DOHH2 (cell line): ENCODE measurements around the gene DMD.

Experiments used
- H3F3A ChIP-seq: fragments of 200-600 bp; sonication (generic), shearing (Covaris generic); 2 replicates; pipeline ENCODE4 v1.6.0; 2016; ENCODE audit warnings: antibody characterized with exemption, mild to moderate bottlenecking; ENCODE audit not compliant: control insufficient read depth, insufficient read depth
- H3K27ac ChIP-seq: fragments of 200-600 bp; sonication (generic); 2 replicates; pipeline ENCODE4 v1.5.1; 2014; ENCODE audit warnings: low read depth, mild to moderate bottlenecking, low read length, moderate library complexity
- H3K27me3 ChIP-seq: fragments of 200-600 bp; sonication (generic); 2 replicates; pipeline ENCODE4 v1.6.1; 2014; ENCODE audit warnings: mild to moderate bottlenecking, low read length, mixed read lengths; ENCODE audit not compliant: control insufficient read depth
- H3K36me3 ChIP-seq: fragments of 200-600 bp; sonication (generic); 2 replicates; pipeline ENCODE4 v1.6.1; 2014; ENCODE audit warnings: mild to moderate bottlenecking, low read length, moderate library complexity, mixed read lengths; ENCODE audit not compliant: control insufficient read depth
- H3K4me1 ChIP-seq: fragments of 200-600 bp; sonication (generic); 2 replicates; pipeline ENCODE4 v1.6.1; 2014; ENCODE audit warnings: mild to moderate bottlenecking, low read length, mixed read lengths; ENCODE audit not compliant: control insufficient read depth
- H3K4me2 ChIP-seq: fragments of 200-600 bp; sonication (generic); 2 replicates; pipeline ENCODE4 v1.6.0; 2014; ENCODE audit warnings: mild to moderate bottlenecking, low read length, moderate library complexity
- H3K4me3 ChIP-seq: fragments of 200-600 bp; sonication (generic); 2 replicates; pipeline ENCODE4 v1.5.1; 2014; ENCODE audit warnings: mild to moderate bottlenecking, low read length, mixed read lengths
- H3K79me2 ChIP-seq: fragments of 200-600 bp; sonication (generic); 2 replicates; pipeline ENCODE4 v1.6.1; 2014; ENCODE audit warnings: mild to moderate bottlenecking, low read length, mixed read lengths; ENCODE audit not compliant: control insufficient read depth
- H3K9me2 ChIP-seq: fragments of 200-600 bp; sonication (generic); replicated peaks from 2 replicates; pipeline ENCODE4 v1.6.1; 2014; ENCODE audit warnings: mild to moderate bottlenecking, low read length, mixed read lengths; ENCODE audit not compliant: control insufficient read depth
- H3K9me3 ChIP-seq: fragments of 200-600 bp; sonication (generic); 2 replicates; pipeline ENCODE4 v1.6.1; 2014; ENCODE audit warnings: antibody characterized with exemption, low read length, mixed read lengths; ENCODE audit not compliant: control insufficient read depth, insufficient read depth
- H4K20me1 ChIP-seq: fragments of 200-600 bp; sonication (generic); 2 replicates; pipeline ENCODE4 v1.6.0; 2014; ENCODE audit warnings: low read depth, mild to moderate bottlenecking, antibody characterized with exemption, low read length, moderate library complexity; ENCODE audit not compliant: control insufficient read depth, insufficient read depth
- EZH2phosphoT487 ChIP-seq: fragments of 200-600 bp; sonication (generic); IDR thresholded peaks from 2 replicates; pipeline ENCODE4 v1.6.1; 2017; ENCODE audit warnings: borderline replicate concordance, mild to moderate bottlenecking, antibody characterized with exemption, low read length, moderate library complexity, mixed read lengths
- TF ChIP-seq, protein P1 (sequence below): fragments of 200-600 bp; sonication (generic); IDR thresholded peaks from one replicate; pipeline ENCODE4 v1.5.1; 2014; ENCODE audit warnings: antibody characterized with exemption, mild to moderate bottlenecking, low read depth, low read length; ENCODE audit not compliant: poor library complexity, severe bottlenecking

Gene DMD

DNA sequence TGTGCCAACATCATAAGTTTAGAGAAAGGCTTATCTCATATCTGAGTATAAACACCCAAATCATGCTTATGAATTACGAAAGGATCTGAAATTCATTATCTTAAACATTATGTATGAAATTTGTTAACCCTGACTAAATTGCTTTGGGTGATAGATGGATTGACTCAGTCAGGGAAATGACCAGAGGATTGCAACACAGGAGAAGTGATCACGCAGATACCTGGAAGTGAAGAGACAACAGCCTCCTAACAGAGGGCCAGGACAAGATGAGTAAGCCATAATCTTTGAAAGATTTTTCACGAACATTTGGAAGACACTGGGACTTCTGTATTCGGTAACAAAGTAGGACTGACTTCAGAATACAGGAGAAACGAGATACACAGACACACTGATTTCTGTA, 363.4 kb downstream of the DMD start:
- Histone ChIP-seq H3K79me2 (no peaks in the 10 kb centered on the region), H3K27ac (no peak overlapping the region), H3K9me2 (no peaks in the 10 kb centered on the region), H3F3A (no peaks in the 10 kb centered on the region), H3K36me3 (no peaks in the 10 kb centered on the region), H3K27me3 (no peaks in the 10 kb centered on the region), H3K4me2 (no peak overlapping the region), H3K9me3 (no peaks in the 10 kb centered on the region), H3K4me3 (no peak overlapping the region), H3K4me1 (no peaks in the 10 kb centered on the region), H4K20me1 (no peaks in the 10 kb centered on the region)
- TF ChIP-seq EZH2phosphoT487 = no peak
- TF ChIP-seq, protein P1, sequence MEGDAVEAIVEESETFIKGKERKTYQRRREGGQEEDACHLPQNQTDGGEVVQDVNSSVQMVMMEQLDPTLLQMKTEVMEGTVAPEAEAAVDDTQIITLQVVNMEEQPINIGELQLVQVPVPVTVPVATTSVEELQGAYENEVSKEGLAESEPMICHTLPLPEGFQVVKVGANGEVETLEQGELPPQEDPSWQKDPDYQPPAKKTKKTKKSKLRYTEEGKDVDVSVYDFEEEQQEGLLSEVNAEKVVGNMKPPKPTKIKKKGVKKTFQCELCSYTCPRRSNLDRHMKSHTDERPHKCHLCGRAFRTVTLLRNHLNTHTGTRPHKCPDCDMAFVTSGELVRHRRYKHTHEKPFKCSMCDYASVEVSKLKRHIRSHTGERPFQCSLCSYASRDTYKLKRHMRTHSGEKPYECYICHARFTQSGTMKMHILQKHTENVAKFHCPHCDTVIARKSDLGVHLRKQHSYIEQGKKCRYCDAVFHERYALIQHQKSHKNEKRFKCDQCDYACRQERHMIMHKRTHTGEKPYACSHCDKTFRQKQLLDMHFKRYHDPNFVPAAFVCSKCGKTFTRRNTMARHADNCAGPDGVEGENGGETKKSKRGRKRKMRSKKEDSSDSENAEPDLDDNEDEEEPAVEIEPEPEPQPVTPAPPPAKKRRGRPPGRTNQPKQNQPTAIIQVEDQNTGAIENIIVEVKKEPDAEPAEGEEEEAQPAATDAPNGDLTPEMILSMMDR = no peak

DNA sequence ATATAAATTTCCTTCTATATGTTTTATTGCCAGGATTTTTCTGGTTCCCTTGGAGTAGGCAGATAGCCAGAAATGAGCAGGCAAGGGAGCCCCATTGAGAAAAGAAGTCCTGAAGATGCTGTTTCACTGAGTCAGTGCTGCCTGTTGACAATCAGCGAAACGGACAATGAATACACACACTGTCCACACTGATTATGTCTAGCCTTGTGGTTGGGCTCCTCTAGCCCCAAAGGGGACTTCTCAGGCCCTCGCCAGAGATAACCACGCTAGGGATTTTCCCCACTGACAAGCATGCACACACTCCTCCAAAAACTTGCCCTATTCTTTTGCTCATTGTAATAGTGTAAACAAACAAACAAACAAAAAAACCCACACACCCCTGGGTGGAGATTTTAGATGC, 369.3 kb downstream of the DMD start:
- Histone ChIP-seq H4K20me1 (no peaks in the 10 kb centered on the region), H3K79me2 (no peaks in the 10 kb centered on the region), H3K27ac (no peak overlapping the region), H3K9me2 (no peaks in the 10 kb centered on the region), H3K27me3 (no peaks in the 10 kb centered on the region), H3K9me3 (no peaks in the 10 kb centered on the region), H3F3A (no peaks in the 10 kb centered on the region), H3K4me2 (no peak overlapping the region), H3K36me3 (no peaks in the 10 kb centered on the region), H3K4me3 (no peak overlapping the region), H3K4me1 (no peaks in the 10 kb centered on the region)
- TF ChIP-seq, protein P1 = no peak
- no peak for TF ChIP-seq EZH2phosphoT487

DNA sequence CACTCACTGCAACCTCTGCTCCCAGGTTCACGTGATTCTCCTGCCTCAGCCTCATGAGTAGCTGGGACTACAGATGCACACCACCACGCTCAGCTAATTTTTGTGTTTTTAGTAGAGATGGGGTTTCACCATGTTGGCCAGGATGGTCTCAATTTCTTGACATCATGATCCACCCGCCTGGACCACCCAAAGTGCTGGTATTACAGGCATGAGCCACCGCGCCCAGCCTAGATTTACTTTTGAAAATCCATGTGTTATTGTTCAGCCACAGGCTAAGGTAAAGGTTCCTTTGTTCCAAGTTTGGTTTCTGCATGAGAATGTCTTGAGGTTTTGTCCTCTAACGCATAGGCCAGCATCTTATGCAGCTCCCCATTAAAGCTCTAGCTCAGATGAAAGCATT, 371.6 kb downstream of the DMD start:
- Histone ChIP-seq H3K36me3 (no peaks in the 10 kb centered on the region), H3K79me2 (no peaks in the 10 kb centered on the region), H3K4me2 (no peak overlapping the region), H3F3A (no peaks in the 10 kb centered on the region), H3K27ac (no peak overlapping the region), H3K4me1 (no peaks in the 10 kb centered on the region), H3K4me3 (no peak overlapping the region), H3K9me3 (no peaks in the 10 kb centered on the region), H3K9me2 (no peaks in the 10 kb centered on the region), H4K20me1 (no peaks in the 10 kb centered on the region), H3K27me3 (no peaks in the 10 kb centered on the region)
- TF ChIP-seq, protein P1 = no peak
- no peak for TF ChIP-seq EZH2phosphoT487

DNA sequence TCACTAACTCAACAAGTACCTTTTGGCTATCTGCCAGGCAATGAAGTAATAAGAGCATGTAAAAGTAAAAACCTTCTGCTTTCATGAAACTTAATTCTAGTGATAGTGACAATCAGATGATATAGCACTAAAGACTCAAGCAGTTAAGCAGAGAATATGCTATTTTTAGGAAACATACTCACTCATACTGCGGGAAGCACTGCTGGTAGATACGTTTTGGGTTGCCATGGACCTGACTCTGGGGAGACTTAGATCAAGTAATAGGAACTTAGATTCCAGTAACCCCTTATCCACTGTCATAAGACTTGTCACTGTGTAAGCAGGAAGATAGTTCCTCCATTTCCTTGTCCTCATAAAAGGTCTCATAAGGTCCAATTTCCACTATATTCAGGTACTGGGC, 386.3 kb downstream of the DMD start:
- Histone ChIP-seq H3K9me3 (no peaks in the 10 kb centered on the region), H4K20me1 (no peaks in the 10 kb centered on the region), H3K4me3 (no peak overlapping the region), H3K79me2 (no peaks in the 10 kb centered on the region), H3K4me1 (no peaks in the 10 kb centered on the region), H3K27ac (no peak overlapping the region), H3K27me3 (no peaks in the 10 kb centered on the region), H3F3A (no peaks in the 10 kb centered on the region), H3K36me3 (no peaks in the 10 kb centered on the region), H3K4me2 (no peak overlapping the region), H3K9me2 (no peaks in the 10 kb centered on the region)
- TF ChIP-seq EZH2phosphoT487 = no peak
- TF ChIP-seq, protein P1 = no peak
